ENCODE measurements around the gene ZNF14.
"Not testable (repeated sequence)": the region's sequence is repeated elsewhere in the genome, so short reads cannot be mapped to it uniquely, and the experiment has no call there.

ZNF14 gene

DNA sequence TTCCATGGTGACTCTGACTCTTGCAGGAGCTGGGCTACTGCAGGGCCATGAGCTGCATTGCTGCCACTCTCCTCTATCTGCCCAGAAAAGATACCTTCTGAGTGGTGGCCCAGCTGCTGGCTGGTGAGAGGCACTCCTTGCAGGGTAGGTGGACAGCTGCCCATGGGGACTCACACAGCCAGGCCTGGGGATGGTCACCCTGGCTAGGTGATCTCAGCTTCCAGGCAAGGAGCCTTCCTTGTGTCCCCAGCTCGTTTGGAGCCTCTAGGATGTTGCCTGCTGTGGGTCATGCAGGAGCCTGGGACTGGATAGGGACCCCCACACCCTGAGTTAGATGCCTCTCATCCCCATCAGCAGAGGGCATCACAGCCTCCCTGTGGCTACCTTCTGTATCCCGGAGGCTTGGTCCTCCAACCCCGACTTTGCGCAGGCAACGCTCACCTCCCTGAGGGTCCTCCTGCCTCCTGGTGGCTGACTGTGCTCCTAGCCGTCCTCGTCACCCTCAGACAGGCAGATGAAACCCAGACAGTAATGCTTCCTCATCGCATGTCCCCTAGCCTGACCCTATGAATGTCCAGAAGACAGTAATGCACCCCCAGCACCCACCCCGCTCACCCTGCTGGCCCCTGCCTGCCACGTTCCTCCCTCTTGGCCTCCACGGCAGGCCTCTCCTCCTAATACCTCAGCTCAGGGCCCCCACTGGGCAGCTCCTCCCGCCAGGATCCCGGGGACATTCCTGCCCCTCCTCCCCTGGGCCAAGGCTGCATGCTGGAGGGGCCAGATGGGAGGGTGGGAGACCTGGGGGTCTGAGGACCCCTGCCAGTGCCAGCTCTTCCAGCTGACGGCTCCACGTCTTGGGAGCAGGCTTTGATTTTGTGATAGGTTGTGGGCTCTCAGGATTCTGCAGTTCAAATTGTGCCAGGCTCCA is 13.6 kb upstream of the ZNF14 start:
- no peak for DNase-seq (ENCODE audit: low read depth in 2 of 2)

DNA sequence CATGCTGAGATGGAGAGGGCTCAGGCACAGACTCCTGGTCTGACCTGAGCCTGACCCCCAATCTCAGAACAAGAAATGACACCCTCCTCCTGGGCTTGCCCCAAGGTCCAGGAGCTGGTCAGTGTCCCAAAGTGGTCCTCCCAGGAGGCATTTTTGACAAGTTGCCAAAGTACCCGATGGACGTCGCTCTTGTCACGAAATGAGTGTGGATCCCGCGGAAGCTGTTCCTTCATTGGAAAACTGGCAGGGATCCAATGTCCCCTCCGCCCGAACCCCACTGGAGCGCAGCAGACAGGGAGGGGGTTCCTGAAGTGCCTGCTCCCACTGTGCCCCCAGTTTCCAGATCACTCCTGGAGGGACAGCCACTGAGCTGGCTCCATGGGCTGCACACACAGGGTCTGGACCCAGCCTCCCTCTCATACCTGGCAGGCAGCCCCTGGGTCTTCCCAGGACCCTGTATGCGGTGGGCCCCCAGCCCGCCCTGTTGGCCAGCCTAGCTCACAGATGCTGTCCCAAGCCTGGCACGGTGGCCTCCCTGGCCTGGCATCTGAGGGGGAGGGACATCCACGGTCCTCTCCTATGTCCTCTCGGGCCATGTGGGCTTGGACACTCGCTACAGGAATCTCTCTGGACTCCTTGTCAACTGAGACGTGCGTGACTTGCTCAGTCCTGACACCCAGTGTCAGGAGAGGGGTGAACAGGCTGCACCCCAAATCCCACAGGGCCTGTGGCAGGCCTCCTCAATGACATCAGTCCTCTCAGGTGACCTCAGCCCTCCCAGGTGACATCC is 12.8 kb upstream of the ZNF14 start:
- DNase-seq (ENCODE audit: low read depth in 2 of 2): no peak

DNA sequence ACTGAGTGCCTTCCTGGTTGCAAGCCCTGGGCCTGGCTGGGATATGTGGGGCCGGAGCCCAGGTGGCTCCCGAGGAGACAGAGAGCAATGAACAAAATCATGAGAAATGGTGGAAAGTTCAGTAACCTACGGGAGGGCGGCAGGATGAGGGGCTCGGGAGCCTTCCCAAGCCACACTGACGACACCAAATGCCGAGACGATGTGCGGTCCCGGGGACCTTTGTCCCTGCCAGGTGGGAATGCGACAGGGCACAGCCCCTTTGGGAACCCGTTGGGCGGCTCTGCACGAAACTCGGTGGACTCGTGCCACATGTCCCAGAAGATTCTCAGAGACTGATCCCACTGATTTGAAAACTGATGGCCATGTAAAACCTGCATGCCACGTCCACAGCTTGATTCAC is 11.7 kb upstream of the ZNF14 start:
- no peak for DNase-seq (ENCODE audit: low read depth in 2 of 2)

DNA sequence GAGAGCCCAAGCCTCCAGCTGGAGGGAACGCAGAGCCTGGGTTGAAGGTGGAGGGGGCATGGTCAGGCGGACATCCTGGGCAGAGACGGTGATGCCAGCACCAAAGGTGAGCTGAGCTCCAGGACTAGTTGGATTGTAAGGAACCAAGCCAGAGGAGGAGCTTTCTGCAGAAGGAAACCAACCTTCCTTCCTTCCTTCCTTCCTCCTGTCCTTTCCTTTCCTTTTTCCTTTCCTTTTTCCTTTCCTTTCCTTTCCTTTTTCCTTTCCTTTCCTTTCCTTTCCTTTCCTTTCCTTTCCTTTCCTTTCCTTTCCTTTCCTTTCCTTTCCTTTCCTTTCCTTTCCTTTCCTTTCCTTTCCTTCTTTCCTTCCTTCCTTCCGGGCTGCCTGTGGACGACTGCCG is 11.0 kb upstream of the ZNF14 start:
- DNase-seq (ENCODE audit: low read depth in 2 of 2): not testable (repeated sequence)

DNA sequence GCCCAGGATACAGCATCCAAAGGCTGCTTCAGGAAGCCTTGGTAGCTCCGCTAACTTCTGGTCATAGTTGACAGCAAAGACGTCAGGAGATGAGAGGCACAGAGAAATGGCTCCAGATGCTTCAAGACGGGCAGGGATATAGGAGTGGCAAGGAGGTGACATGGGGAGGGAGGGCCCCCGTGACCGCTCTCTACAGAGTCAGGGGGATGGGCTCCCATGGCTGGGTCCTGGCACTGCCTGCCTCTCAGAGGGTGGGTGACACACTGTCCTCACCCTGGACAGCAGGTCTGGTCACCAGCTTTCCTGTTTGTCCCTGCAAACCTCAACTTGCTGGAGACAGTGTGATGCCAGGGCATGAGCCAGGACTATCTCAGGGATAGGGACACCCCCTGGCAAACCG is 10.3 kb upstream of the ZNF14 start:
- DNase-seq (ENCODE audit: low read depth in 2 of 2): no peak

DNA sequence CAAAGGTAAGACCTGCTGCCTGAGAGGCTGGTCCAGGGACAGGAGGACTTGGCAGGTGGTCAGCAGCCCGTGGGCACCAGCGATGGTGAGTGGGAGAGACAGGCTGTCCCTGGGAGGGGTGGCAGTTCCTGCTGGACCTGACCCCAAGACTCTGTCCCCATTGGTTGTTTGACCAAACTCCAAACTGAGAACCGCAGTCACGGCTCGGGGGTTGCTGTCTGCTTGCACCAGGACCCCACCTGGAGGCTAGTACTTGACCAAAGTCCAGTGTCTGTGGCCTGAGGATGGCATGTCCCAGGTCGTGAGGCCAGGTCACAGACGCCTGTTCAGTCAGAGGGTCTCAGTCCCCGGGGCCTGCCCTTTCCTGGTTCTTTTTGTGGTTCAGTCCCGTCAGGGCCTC is 9.9 kb upstream of the ZNF14 start:
- no peak for DNase-seq (ENCODE audit: low read depth in 2 of 2)

DNA sequence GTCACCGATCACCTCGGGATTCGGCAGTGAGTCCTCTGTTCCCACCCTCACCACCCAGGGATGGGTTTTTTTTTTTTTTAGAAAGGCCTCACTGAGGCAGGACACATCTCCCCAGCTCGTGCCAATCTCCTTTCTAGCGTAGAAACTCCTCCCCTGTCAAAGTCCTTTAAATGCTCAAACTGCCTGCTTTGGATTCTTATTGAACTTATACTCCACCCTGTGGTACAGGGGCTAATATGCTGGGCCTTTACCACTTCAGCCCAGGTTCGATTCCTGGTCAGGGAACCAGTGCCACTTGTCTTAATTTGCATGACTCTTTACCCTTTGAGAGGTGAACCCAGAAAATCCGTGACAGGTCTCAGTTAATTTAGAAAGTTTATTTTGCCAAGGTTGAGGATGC is 8.3 kb upstream of the ZNF14 start:
- DNase-seq (ENCODE audit: low read depth in 2 of 2): no peak

DNA sequence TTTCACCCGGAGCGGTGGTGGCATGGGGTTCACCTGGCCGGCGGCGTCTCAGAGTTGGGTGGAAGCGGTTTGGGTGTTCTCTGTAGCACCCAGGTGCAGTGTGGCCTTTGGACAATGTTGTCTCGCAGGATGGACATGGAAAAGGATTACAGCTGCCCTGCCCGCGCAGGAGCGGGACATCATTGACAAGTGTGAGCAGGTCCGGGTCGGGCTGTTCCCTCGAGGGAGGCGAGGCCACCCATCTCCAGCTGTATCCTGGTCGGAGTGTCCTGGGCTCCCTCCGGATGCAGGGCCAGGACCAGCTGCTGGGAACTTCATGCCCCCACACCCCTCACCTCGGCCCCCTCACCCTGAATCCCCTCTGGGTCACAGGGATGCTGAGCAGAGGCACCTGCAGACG is 7.8 kb upstream of the ZNF14 start:
- DNase-seq (ENCODE audit: low read depth in 2 of 2): no peak

DNA sequence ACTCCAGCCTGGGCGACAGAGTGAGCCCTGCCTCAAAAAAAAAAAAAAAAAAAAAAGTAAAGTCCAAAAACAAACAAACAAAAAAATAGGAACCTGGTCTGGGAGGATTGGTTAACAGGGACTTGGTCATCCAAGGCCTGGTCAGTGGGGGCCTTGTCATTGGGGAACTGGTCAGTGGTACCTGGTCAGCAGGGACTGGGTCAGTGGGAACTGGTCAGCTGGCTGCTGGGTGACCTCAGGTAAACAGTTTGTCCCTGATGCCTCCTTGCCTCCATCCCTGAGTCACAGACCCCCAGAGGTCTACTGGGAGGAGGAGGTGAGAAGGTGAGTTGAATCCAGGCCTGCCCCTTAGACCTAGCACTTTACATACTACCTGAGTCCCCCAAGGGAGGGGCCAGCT is 5.7 kb upstream of the ZNF14 start:
- DNase-seq (ENCODE audit: low read depth in 2 of 2): no peak

DNA sequence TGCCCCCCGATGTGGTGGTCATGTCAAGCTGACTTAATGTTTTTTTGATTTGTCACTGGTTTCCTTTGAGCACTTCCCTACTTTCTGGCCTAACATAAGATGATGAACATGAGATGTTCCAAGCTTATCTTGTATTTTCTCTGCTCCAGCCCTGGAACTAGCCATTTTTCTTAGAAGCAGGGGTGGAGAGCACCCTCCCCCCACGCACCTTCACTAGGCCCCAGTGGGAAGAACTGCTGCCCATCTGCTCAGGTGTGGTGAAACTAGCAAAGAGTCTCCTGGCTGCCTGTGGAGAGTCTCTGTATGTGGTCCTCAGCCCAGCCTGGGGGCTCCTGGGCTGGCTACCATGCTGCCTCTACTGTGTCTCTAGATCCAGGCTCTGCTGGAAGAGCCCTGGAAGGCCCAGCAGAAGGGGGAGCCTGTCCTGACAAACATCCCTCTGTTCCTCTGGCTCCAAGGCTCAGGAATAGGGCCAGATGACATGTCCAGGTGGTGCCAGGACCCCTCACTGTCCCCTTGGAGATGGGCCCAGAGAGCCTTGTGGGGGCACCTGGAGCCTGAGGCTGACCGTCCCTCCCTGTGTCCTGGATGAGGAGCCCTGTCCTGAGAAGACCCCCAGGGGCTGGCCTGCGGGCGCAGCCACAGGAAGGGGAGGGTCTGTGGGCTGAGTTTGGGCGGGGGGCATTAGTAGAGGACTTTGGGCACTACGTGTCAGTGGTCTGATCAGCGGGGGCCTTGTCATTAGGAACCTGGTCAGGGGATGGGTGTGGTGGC is 4.8 kb upstream of the ZNF14 start:
- no peak for DNase-seq (ENCODE audit: low read depth in 2 of 2)

DNA sequence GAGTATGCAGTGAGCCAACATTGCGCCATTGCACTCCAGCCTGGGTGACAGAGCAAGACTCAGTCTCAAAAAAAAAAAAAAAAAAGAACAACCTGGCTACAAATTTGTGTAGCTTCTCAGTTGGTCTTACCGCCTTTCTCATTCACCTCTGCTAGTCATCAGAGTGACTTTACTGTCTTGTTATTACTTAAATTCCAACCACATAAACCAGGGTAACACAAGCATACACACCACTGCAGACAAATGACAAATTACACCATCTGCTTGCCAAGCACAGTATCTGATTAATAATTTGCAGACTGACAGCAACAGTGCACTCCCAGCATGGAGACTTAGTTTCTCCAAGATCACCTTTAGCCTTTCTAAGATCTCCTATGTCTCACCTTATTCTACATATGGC is 11.0 kb downstream of the ZNF14 start:
- DNase-seq (ENCODE audit: low read depth in 2 of 2): no peak

DNA sequence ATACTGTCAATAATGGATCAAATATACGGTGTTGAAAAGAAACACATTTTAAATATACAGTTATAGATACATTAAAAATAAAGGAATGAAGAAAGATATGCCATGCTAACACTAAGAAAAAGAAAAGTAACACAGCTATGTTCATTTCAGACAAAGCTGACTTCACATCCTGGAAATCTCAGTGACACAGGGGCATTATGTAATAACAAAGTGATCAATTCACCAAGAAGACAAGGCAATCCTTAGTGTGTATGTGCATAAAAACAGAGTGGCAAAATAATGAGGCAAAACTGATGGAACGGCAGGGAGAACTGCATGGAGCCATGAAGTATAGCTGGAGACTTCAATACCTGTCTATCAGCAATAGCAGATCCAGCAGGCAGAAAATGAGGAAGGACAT is 13.1 kb downstream of the ZNF14 start:
- no peak for DNase-seq (ENCODE audit: low read depth in 2 of 2)

DNA sequence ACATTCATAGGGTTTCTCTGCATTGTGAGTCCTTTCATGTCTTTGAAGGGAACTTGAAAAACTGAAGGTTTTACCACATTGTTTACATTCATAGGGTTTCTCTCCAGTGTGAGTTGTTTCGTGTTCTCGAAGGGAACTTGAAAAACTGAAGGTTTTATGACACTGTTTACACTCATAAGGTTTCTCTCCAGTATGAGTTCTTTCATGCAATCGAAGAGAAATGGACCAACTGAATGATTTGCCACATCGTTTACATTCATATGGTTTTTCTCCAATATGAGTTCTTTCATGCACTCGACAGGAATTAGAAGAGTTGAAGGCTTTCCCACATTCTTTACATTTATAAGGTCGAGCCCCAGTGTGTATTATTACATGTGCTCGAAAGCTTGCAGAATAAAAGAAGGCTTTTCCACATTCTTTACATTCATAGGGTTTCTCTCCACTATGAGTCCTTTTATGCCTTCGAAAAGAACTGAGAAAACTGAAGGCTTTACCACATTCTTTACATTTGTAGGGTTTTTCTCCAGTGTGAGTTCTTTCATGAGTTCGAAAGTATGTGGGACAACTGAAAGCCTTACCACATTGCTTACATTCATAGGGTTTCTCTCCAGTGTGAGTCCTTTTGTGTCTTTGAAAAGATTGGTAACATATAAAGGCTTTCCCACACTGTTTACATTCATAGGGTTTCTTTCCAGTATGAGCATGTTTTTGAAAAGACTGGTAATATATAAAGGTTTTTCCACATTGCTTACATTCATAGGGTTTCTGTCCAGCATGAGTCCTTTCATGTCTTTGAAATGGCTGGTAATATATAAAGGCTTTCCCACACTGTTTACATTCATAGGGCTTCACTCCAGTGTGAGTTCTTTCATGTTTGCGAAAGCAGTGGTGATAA is 20.7 kb downstream of the ZNF14 start:
- DNase-seq (ENCODE audit: low read depth in 2 of 2): no peak

DNA sequence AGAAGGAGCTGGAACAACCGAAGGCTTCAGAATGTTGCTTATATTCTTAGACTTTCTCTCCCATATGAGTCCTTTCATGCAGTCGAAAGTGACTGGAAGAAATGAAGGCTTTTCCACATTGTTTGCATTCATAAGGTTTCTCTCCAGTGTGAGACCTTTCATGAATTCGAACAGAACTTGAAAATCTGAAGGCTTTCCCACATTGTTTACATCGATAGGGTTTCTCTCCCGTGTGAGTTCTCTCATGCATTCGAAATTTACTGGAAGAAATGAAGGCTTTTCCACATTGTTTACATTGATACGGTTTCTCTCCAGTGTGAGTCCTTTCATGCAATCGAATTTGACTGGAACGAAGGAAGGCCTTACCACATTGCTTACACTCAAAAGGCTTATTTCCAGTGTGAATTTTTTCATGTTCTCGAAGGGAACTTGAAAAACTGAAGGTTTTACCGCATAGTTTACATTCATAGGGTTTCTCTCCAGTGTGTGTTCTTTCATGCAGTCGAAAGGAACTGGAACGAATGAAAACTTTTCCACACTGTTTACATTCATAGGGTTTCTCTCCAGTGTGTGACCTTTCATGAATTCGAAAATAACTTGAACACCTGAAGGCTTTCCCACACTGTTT is 21.5 kb downstream of the ZNF14 start:
- DNase-seq (ENCODE audit: low read depth in 2 of 2): no peak

DNA sequence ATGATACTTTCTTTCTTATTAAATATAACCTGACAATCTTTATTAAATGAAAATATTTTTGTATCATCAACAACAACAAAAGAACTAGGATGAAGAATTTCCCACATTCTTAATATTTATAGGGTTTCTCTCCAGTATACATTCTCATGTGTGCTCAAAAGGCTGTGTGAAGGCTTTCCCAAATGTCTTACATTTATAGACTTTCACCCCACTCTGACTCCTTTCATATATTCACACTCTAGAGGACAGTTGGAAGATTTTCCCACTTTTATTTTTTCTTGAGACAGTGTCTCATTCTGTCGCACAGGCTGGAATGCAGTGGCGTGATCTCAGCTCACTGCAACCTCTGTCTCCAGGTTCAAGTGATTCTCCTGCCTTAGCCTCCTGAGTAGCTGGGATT is 22.4 kb downstream of the ZNF14 start:
- no peak for DNase-seq (ENCODE audit: low read depth in 2 of 2)

DNA sequence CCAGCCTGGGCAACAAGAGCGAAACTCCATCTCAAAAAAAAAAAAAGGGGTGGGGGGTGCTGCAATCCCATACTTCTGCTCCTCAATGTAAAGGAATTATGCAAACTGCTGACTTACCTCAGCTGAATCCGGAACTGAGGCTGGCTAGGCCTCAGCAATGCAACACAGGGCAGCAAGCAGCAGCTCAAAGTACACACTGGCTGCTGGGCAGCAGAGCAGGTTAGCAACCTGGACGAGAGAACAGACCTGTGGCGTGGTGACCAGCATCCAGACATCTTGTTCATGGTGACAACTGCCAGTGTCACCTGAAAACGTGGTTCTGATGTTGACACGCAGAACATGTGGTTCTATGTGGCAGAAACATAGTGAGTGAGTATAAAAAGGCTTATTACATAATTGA is 28.1 kb downstream of the ZNF14 start:
- DNase-seq (ENCODE audit: low read depth in 2 of 2): no peak

DNA sequence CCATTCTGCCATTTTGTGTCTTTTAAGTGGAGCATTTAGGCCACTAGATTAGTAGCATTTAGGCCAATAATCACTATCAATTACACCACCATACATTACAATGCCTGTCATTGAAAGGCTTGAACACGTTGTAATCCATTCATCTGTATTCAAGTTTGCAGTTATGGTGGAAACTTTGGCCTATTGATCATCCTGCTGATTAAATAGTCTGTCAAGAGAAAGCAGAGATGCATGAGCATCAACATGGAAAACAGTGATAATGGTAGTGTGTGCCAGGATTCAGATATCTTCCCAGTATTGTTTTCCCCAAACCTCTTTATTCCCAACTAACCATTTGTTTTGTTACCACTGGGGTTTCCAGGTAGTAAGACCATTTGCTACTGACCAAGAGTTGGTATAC is 32.4 kb downstream of the ZNF14 start:
- DNase-seq (ENCODE audit: low read depth in 2 of 2): not testable (repeated sequence)

DNA sequence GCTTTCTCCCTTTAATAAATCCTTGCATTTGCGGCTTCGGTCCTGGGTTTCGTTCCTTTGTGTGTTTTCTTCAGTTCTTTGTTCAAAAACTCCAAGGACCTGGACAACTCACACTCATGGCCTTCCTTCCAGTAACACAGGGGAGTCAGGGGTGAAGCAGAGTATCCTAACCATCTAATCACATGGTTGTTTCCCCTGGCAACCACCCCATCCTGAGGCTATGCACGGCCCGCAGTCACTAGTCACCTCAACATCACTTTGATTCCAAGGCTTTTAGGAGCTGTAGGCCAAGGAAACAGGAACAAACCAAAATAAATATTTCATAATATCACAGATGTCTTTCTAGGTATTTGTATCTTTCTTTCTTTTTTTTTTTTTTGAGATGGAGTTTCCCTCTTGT is 35.3 kb downstream of the ZNF14 start:
- no peak for DNase-seq (ENCODE audit: low read depth in 2 of 2)

DNA sequence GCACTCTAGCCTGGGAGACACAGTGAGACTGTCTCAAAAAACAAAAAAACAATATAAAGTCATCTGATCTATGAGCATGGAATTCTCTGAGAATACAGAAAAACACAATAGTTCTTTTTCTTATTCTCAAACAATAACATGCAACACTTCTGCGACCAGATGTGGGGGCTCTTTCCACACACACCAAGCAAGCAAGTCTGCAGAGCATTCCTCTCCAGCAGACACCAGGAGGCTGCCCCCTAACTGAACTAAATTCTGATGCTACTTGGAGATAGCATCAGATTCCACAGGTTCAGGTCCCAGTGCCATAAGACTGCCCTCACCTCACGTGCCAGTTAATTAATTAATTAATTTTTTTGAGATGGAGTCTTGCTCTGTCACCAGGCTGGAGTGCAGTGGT is 36.5 kb downstream of the ZNF14 start:
- no peak for DNase-seq (ENCODE audit: low read depth in 2 of 2)

DNA sequence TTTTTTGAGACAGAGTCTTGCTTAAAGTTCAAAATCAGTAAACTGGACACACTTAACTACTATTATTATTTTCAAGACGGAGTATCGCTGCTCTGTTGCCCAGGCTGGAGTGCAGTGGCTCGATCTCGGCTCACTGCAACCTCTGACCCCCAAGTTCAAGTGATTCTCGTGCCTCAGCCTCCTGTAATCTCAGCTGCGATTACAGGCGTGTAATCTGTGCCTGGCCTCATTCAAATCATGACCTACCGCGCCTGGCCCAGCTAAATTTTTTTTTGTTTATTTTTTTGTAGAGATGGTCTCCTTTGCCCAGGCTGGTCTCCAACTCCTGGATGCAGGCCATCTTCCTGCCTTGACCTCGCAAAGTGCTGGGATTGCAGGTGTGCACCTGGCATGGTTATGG is 41.2 kb downstream of the ZNF14 start:
- DNase-seq (ENCODE audit: low read depth in 2 of 2): no peak

DNA sequence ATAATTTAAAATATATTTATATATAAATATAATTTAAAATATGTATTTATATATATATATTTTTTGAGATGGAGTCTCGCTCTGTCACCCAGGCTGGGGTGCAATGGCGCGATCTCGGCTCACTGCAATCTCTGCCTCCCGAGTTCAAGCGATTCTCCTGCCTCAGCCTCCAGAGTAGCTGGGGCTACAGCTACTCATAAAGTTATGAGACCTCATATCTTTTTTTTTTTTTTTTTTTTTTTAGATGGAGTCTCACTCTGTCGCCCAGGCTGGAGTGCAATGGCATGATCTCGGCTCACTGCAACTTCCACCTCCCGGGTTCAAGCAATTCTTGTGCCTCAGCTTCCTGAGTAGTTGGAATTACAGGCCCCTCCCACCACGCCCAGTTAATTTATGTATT is 43.9 kb downstream of the ZNF14 start:
- not testable (repeated sequence) for DNase-seq (ENCODE audit: low read depth in 2 of 2)

Measured in stimulated activated CD8-positive, alpha-beta memory T cell treated with anti-CD3 and anti-CD28 coated beads, Interleukin-7, amount 100 ng/mL, for 1 hour (primary cell).